IMR-90 (cell line): ENCODE results near the gene PLEKHG2. TPM values are rescaled to one million over a fixed set of nuclear protein-coding genes. Genes with fewer than 3 reads are reported as not detected.

ENCODE experiments used
- ATAC-seq: fragments of 200-7000 bp; cut with Tn5 transposase; 2 replicates; pipeline ENCODE4 v1.9.1; 2020; ENCODE audit warnings: low read depth, mild to moderate bottlenecking, moderate library complexity
- BruUV-seq: library from RNA; stranded (reverse); fragments of 400-500 nt; replicated peaks from 2 replicates; lab custom pipeline; 2021; lab: Mats Ljungman, UMichigan
- CTCF ChIA-PET: fragments of 300-600 bp; formaldehyde crosslinking; extraction: SDS; loops from one replicate; lab custom pipeline; 2021; ENCODE audit warnings: antibody characterized with exemption; lab: Yijun Ruan, JAX
- POLR2A ChIA-PET: fragments of 300-600 bp; sonication (Branson Sonifier 250); formaldehyde crosslinking; loops from one replicate; lab custom pipeline; 2022; ENCODE audit warnings: antibody characterized with exemption; ENCODE audit not compliant: unreplicated experiment; lab: Charles Lee
- DNase-seq: peaks from one replicate; pipeline ENCODE4 v3.0.0; 2013
- H2AFZ ChIP-seq: replicated peaks from 2 replicates; pipeline ENCODE3; 2013; ENCODE audit warnings: low read length, mild to moderate bottlenecking; ENCODE audit not compliant: poor library complexity
- H2AK5ac ChIP-seq: 2 replicates; pipeline ENCODE4 v1.6.1; 2013; ENCODE audit warnings: low read depth, low read length, inconsistent platforms
- H2AK9ac ChIP-seq: replicated peaks from 2 replicates; pipeline ENCODE3; 2013; ENCODE audit warnings: mild to moderate bottlenecking, low read depth, low read length, moderate library complexity; ENCODE audit not compliant: poor library complexity
- H2BK120ac ChIP-seq: 2 replicates; pipeline ENCODE4 v1.6.1; 2013; ENCODE audit warnings: low read depth, low read length, inconsistent platforms
- H2BK15ac ChIP-seq: 3 replicates; pipeline ENCODE4 v1.6.1; 2013; ENCODE audit warnings: low read depth, low read length, inconsistent platforms
- H2BK20ac ChIP-seq: 2 replicates; pipeline ENCODE4 v1.6.1; 2013; ENCODE audit warnings: low read depth, mild to moderate bottlenecking, inconsistent platforms, low read length, moderate library complexity
- H2BK5ac ChIP-seq: 2 replicates; pipeline ENCODE4 v1.6.1; 2013; ENCODE audit warnings: mild to moderate bottlenecking, low read depth, low read length, inconsistent platforms; ENCODE audit not compliant: poor library complexity, severe bottlenecking
- H3K14ac ChIP-seq: replicated peaks from 2 replicates; pipeline ENCODE4 v1.6.1; 2013; ENCODE audit warnings: low read depth, low read length, inconsistent platforms
- H3K18ac ChIP-seq: 2 replicates; pipeline ENCODE4 v1.6.1; 2013; ENCODE audit warnings: low read depth, low read length, control low read depth
- H3K23ac ChIP-seq: 2 replicates; pipeline ENCODE4 v1.6.1; 2013; ENCODE audit warnings: low read depth, low read length, inconsistent platforms
- H3K27ac ChIP-seq: 2 replicates; pipeline ENCODE4 v1.5.1; 2013; ENCODE audit warnings: mild to moderate bottlenecking, control low read depth, low read length; ENCODE audit not compliant: insufficient read depth
- H3K27me3 ChIP-seq: 2 replicates; pipeline ENCODE4 v1.6.1; 2013; ENCODE audit warnings: low read length; ENCODE audit not compliant: control insufficient read depth, insufficient read depth
- H3K36me3 ChIP-seq: 2 replicates; pipeline ENCODE4 v1.6.1; 2013; ENCODE audit warnings: low read length, mixed read lengths; ENCODE audit not compliant: control insufficient read depth, insufficient read depth
- H3K4ac ChIP-seq: 2 replicates; pipeline ENCODE4 v1.6.1; 2013; ENCODE audit warnings: low read depth, low read length, inconsistent platforms
- H3K4me1 ChIP-seq: 2 replicates; pipeline ENCODE4 v1.6.1; 2013; ENCODE audit warnings: low read length, mixed read lengths; ENCODE audit not compliant: control insufficient read depth, insufficient read depth
- H3K4me2 ChIP-seq: 2 replicates; pipeline ENCODE4 v1.6.1; 2013; ENCODE audit warnings: low read depth, mild to moderate bottlenecking, control low read depth, low read length, moderate library complexity
- H3K4me3 ChIP-seq: 2 replicates; pipeline ENCODE4 v1.5.1; 2013; ENCODE audit warnings: low read depth, mild to moderate bottlenecking, control low read depth, low read length, moderate library complexity; ENCODE audit not compliant: insufficient read depth
- H3K56ac ChIP-seq: 2 replicates; pipeline ENCODE4 v1.6.1; 2013; ENCODE audit warnings: low read length, inconsistent platforms; ENCODE audit not compliant: insufficient read depth; ENCODE audit errors: extremely low read depth
- H3K79me1 ChIP-seq, 2 experiments: 2 replicates each; pipeline ENCODE4 v1.6.1; 2013; ENCODE audit warnings: low read length in 2 of 2, inconsistent platforms in 1 of 2, low read depth in 1 of 2
- H3K9ac ChIP-seq: 2 replicates; pipeline ENCODE4 v1.6.1; 2013; ENCODE audit warnings: low read depth, low read length, control low read depth
- H3K9me1 ChIP-seq: 2 replicates; pipeline ENCODE4 v1.6.1; 2013; ENCODE audit warnings: low read length, inconsistent platforms; ENCODE audit not compliant: insufficient read depth
- H3K9me3 ChIP-seq: 2 replicates; pipeline ENCODE4 v1.6.1; 2013; ENCODE audit warnings: low read length; ENCODE audit not compliant: control insufficient read depth, insufficient read depth
- H4K20me1 ChIP-seq: 2 replicates; pipeline ENCODE4 v1.6.1; 2013; ENCODE audit warnings: low read length, inconsistent platforms; ENCODE audit not compliant: insufficient read depth
- H4K5ac ChIP-seq: 2 replicates; pipeline ENCODE4 v1.6.1; 2013; ENCODE audit warnings: mild to moderate bottlenecking, low read depth, low read length, control low read depth
- H4K8ac ChIP-seq, 2 experiments: 2 replicates each; pipeline ENCODE4 v1.6.1; 2013; ENCODE audit warnings: low read depth in 2 of 2, low read length in 2 of 2, control low read depth in 1 of 2, inconsistent platforms in 1 of 2
- H4K91ac ChIP-seq: 2 replicates; pipeline ENCODE4 v1.6.1; 2013; ENCODE audit warnings: low read depth, low read length, inconsistent platforms; ENCODE audit not compliant: insufficient read depth
- BHLHE40 ChIP-seq: fragments of 150-350 bp; IDR thresholded peaks from 2 replicates; pipeline ENCODE4 v1.6.1; 2016; ENCODE audit warnings: mild to moderate bottlenecking, low read depth, low read length
- CEBPB ChIP-seq: IDR thresholded peaks from 2 replicates; pipeline ENCODE4 v1.6.1; 2012; ENCODE audit warnings: low read depth, low read length, improper control_type of control experiment
- RFX5 ChIP-seq: IDR thresholded peaks from 2 replicates; pipeline ENCODE4 v1.8.0; 2012; ENCODE audit warnings: low read depth, mild to moderate bottlenecking, low read length, moderate library complexity
- SMC3 ChIP-seq: fragments of 150-350 bp; IDR thresholded peaks from 2 replicates; pipeline ENCODE4 v1.6.1; 2016; ENCODE audit warnings: low read depth, mild to moderate bottlenecking, antibody characterized with exemption, low read length, moderate library complexity
- WGBS, 2 experiments: methylation state at CpG; one replicate each; pipeline versions ENCODE4 v1.1.5 to v1.1.7; 2013; ENCODE audit warnings: missing lambda C conversion rate in 2 of 2; ENCODE audit not compliant: insufficient read length in 1 of 2; ENCODE audit errors: extremely low coverage in 2 of 2; 5-methylcytosine and 5-hydroxymethylcytosine counted together
- dilution Hi-C: fragments of 300-500 bp; cut with HindIII; formaldehyde crosslinking; loops from one replicate; pipeline ENCODE4 v1.14.3; 2018; ENCODE audit warnings: low sequenced_read_pairs; ENCODE audit not compliant: unreplicated experiment
- in situ Hi-C: fragments of 300-500 bp; cut with MboI; formaldehyde crosslinking; loops from 3 replicates; pipeline ENCODE4 v1.14.3; 2019; ENCODE audit warnings: low sequenced_read_pairs, inconsistent platforms, mixed read lengths
- intact Hi-C: fragments of 100-400 bp; cut with micrococcal nuclease; formaldehyde crosslinking; loops from 2 replicates; pipeline ENCODE4 v1.10.0; 2022
- polyA plus RNA-seq, 3 experiments: library from polyadenylated mRNA; depleted of rRNA; stranded (reverse); fragments of >200 nt; gene quantifications; 2 replicates each; pipeline ENCODE4 v1.2.3, GENCODE V29; 2012; ENCODE audit warnings: low replicate concordance in 1 of 3
- total RNA-seq: library from RNA; depleted of rRNA; stranded (reverse); fragments of >200 nt; gene quantifications from 2 replicates; pipeline ENCODE4 v1.2.3, GENCODE V29; 2012

Gene PLEKHG2
- total and polyA plus RNA-seq, 2 of the 4 experiments (the other 2 are of a cell fraction), result 6.5 to 28.3 TPM

DNA sequence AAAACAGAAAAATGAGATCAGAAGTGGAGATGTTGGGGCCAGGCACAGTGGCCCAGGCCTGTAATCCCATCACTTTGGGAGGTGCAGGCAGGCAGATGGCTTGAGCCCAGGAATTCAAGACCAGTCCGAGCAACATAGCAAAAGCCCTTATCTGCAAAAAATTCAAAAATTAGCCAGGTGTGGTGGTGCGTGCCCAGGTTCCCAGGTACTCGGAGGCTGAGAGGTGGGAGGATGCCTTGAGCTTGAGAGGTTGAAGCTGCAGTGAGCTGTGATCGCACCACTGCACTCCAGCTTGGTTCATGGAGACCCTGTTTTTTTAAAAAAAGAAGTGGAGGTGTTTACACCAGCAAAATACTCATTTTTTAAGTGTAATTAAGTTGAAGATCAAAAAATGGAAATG, 12.4 kb upstream of the PLEKHG2 start:
- Histone ChIP-seq H3K23ac (no peak overlapping the region), H2AFZ (no peak overlapping the region), H4K5ac (no peak overlapping the region), H3K56ac (no peak overlapping the region), H3K18ac (no peak overlapping the region), H2BK15ac (no peak overlapping the region), H2BK20ac (0 out of 2 replicates have a peak overlapping the region, but pooled peaks have one; percentile 20), H3K9ac (no peak overlapping the region), H3K27ac (no peak overlapping the region), H3K4me3 (no peak overlapping the region), H3K9me3 (no peaks in the 10 kb centered on the region), H3K79me1 (peaks cover 0 to 45% of the 10 kb centered on the region in 2 experiments; a peak in 2 of 4 replicates), H4K20me1 (peaks cover 17% of the 10 kb centered on the region), H4K8ac (no peak overlapping the region), H3K27me3 (no peaks in the 10 kb centered on the region), H2BK5ac (no peak overlapping the region), H3K4me1 (peaks cover 27% of the 10 kb centered on the region), H3K36me3 (peaks cover 9% of the 10 kb centered on the region), H2AK9ac (no peak overlapping the region), H2BK120ac (no peak overlapping the region), H3K4me2 (no peak overlapping the region), H3K14ac (no peak overlapping the region), H3K9me1 (peaks cover 11% of the 10 kb centered on the region), H4K91ac (no peak overlapping the region), H2AK5ac (0 out of 2 replicates have a peak overlapping the region, but pooled peaks have one; percentile 13), H3K4ac (no peak overlapping the region)
- no peak for ATAC-seq
- WGBS, 2 experiments, result 100% methylated on average over 1 of the region's 4 CpGs; no CpG with 5 or more reads in 1 of the 2 experiments
- no TSS peak for BruUV-seq
- dilution Hi-C loops (no loop called here), in situ Hi-C loops (no loop called here), intact Hi-C loops (no loop called here)
- CTCF ChIA-PET, result interaction anchor here (2.0 kb wide), 1 partner anchor 12 kb away, joined by 10 read pairs; the partner anchor contains the start of gene PLEKHG2
- no peak for DNase-seq
- TF ChIP-seq SMC3, result no peak
- TF ChIP-seq BHLHE40, result no peak
- no peak for TF ChIP-seq CEBPB
- no peak for TF ChIP-seq RFX5
- POLR2A ChIA-PET, result interaction anchor here (0.6 kb wide), 1 partner anchor 36 kb away, joined by 3 read pairs; the partner anchor contains the start of gene RPS16
